HepG2 (cell line): Measurements from ENCODE around the gene MAP3K3. TPM values are rescaled to one million over a fixed set of nuclear protein-coding genes. Genes with fewer than 3 reads are reported as not detected.

ENCODE experiments used
- AHDC1 ChIP-seq: sonication (generic); formaldehyde crosslinking; IDR thresholded peaks from 2 replicates; pipeline ENCODE4 v1.5.1; 2020; ENCODE audit warnings: mild to moderate bottlenecking, missing genetic modification reagents, borderline replicate concordance
- ATF5 ChIP-seq: sonication (generic); formaldehyde crosslinking; IDR thresholded peaks from 2 replicates; pipeline ENCODE4 v1.4.0; 2020; ENCODE audit warnings: mild to moderate bottlenecking, low read depth, missing genetic modification reagents
- DRAP1 ChIP-seq: IDR thresholded peaks from 2 replicates; pipeline ENCODE4 v1.6.1; 2016; ENCODE audit warnings: missing genetic modification reagents, missing compliant biosample characterization
- HDAC6 ChIP-seq: fragments of 200-600 bp; sonication (generic); IDR thresholded peaks from 2 replicates; pipeline ENCODE4 v1.7.0; 2017; ENCODE audit warnings: mild to moderate bottlenecking, antibody characterized with exemption, low read length, low read depth
- NBN ChIP-seq: fragments of 450-650 bp; conservative IDR thresholded peaks from 2 replicates; pipeline ENCODE4 v1.6.1; 2017
- NFATC3 ChIP-seq: sonication (generic); formaldehyde crosslinking; IDR thresholded peaks from 2 replicates; pipeline ENCODE4 v1.5.1; 2020; ENCODE audit warnings: mild to moderate bottlenecking, missing genetic modification reagents
- NFIB ChIP-seq: sonication (generic); formaldehyde crosslinking; IDR thresholded peaks from 2 replicates; pipeline ENCODE4 v1.9.0; 2021; ENCODE audit warnings: missing genetic modification reagents, mild to moderate bottlenecking, borderline replicate concordance
- PCBP2 ChIP-seq: fragments of 200-400 bp; formaldehyde crosslinking; optimal IDR thresholded peaks from 2 replicates; pipeline ENCODE3; 2018; ENCODE audit warnings: low read length, low read depth; ENCODE audit not compliant: poor library complexity, severe bottlenecking
- RFX1 ChIP-seq: fragments of 450-650 bp; IDR thresholded peaks from 2 replicates; pipeline ENCODE4 v1.6.1; 2017
- SALL2 ChIP-seq: sonication (generic); formaldehyde crosslinking; IDR thresholded peaks from 2 replicates; pipeline ENCODE4 v1.8.1; 2023; ENCODE audit warnings: mild to moderate bottlenecking, missing genetic modification reagents, inconsistent platforms
- SMAD3 ChIP-seq: sonication (generic); formaldehyde crosslinking; IDR thresholded peaks from 2 replicates; pipeline ENCODE4 v1.4.0; 2020; ENCODE audit warnings: missing genetic modification reagents
- SP4 ChIP-seq: sonication (generic); formaldehyde crosslinking; IDR thresholded peaks from 2 replicates; pipeline ENCODE4 v1.8.1; 2023; ENCODE audit warnings: mild to moderate bottlenecking, missing genetic modification reagents
- TRIM24 ChIP-seq: sonication (generic); formaldehyde crosslinking; IDR thresholded peaks from 2 replicates; pipeline ENCODE4 v1.8.0; 2022; ENCODE audit warnings: mild to moderate bottlenecking, missing genetic modification reagents
- ZNF484 ChIP-seq: sonication (generic); formaldehyde crosslinking; IDR thresholded peaks from 2 replicates; pipeline ENCODE4 v1.5.1; 2020; ENCODE audit warnings: mild to moderate bottlenecking, low read depth, missing genetic modification reagents, borderline replicate concordance
- ZNF687 ChIP-seq: sonication (generic); formaldehyde crosslinking; IDR thresholded peaks from 2 replicates; pipeline ENCODE4 v1.5.1; 2020; ENCODE audit warnings: mild to moderate bottlenecking, missing genetic modification reagents, moderate library complexity
- ZNF7 ChIP-seq: IDR thresholded peaks from 2 replicates; pipeline ENCODE4 v1.6.1; 2016; ENCODE audit warnings: missing biosample characterization, missing genetic modification reagents
- ZNF784 ChIP-seq: sonication (generic); formaldehyde crosslinking; IDR thresholded peaks from 2 replicates; pipeline ENCODE4 v1.5.1; 2020; ENCODE audit warnings: missing genetic modification reagents, mild to moderate bottlenecking, borderline replicate concordance
- ZSCAN29 ChIP-seq: sonication (generic); formaldehyde crosslinking; conservative IDR thresholded peaks from 2 replicates; pipeline ENCODE4 v1.4.0; 2020; ENCODE audit warnings: mild to moderate bottlenecking, missing genetic modification reagents
- polyA plus RNA-seq, 8 experiments: library from polyadenylated mRNA; depleted of rRNA in 3 of 8; stranded (reverse) in 7 of 8; unstranded in 1 of 8; fragments of >200 nt; fragmentation: Illumina TruSeq in 4 of 8; extraction: Trizol in 4 of 8; gene quantifications; 2 replicates each; pipeline versions ENCODE4 v1.2.1 to v1.2.3, GENCODE V29; 2011 to 2016; ENCODE audit warnings: low read depth in 4 of 8, missing spikeins in 1 of 8, mixed read lengths in 1 of 8; ENCODE audit not compliant: insufficient read depth in 1 of 8
- total RNA-seq, 5 experiments: library from RNA; depleted of rRNA; stranded (reverse); fragments of >200 nt; fragmentation: Illumina TruSeq; extraction: Trizol; gene quantifications; 2 replicates each; pipeline ENCODE4 v1.2.3, GENCODE V29; 2016; ENCODE audit warnings: low read depth in 1 of 5

MAP3K3 gene
- total and polyA plus RNA-seq, 2 of the 13 experiments (the other 11 are each of a cell fraction or from before 2014, with no cell fraction given): 17.7 to 21.8 TPM

GRCh38 chr17:63698886-63699637 lies 76.8 kb downstream of the MAP3K3 start (continued):
- TF ChIP-seq AHDC1 (CRISPR knock-in tag) (no peak), SMAD3 (CRISPR knock-in tag) (no peak), RFX1 (no peak), NFATC3 (CRISPR knock-in tag) (peak; percentile 51; the same call in 1 of the 2 replicates), PCBP2 (no peak), NFIB (CRISPR knock-in tag) (no peak), ZSCAN29 (no peak), ZNF687 (CRISPR knock-in tag) (peak; percentile 66), ZNF784 (CRISPR knock-in tag) (no peak), HDAC6 (no peak), ATF5 (no peak), NBN (no peak), SALL2 (CRISPR knock-in tag) (no peak), ZNF484 (CRISPR knock-in tag) (no peak), ZNF7 (CRISPR knock-in tag) (0 out of 2 replicates have a peak, but pooled peaks have one; percentile 17), SP4 (CRISPR knock-in tag) (peak; percentile 42; the same call in 1 of the 2 replicates), TRIM24 (CRISPR knock-in tag) (no peak), DRAP1 (CRISPR knock-in tag) (no peak)
